GM19035 (cell line): ENCODE data around the gene CCM2.
"Not testable (repeated sequence)": the region's sequence is repeated elsewhere in the genome, so short reads cannot be mapped to it uniquely, and the experiment has no call there.

Experiments
- ATAC-seq: cut with Tn5 transposase; IDR thresholded peaks from one replicate; pipeline ENCODE4 v1.9.1; 2021; ENCODE audit not compliant: unreplicated experiment

Gene CCM2

DNA sequence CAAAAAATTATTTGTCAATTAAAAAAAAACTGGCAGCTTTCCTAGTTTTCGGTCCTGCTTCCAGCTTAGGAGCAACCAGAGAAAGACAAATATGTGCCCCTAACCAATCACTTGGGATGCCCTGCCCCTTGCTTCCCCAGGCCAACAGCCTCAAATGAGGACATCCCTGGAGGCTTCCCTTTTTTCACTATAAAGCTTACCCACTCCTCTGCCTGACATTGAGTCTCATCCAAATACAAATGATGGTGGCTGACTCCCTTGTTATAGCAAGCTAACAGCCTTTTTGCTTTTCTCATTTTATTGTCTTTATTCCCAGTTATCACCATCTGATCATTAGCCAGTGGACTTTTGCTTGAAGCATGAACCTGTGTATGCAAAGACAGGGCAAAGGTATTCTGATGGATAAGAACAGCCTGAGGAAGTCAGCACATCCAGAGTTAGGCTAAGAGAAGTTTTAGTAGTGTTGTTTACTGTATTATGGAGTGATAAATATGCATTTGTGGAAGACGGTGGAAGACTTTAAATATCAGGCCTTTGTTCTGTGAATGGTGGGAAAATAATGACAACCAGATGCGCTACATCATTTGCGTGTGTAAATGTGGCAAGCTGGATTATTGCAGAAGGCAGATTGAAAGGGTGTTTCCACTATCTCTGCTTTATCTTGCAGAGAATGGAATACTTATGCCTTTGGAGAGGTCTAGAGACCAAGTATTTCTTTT is 1.7 kb upstream of the CCM2 start:
- ATAC-seq, result no peak

DNA sequence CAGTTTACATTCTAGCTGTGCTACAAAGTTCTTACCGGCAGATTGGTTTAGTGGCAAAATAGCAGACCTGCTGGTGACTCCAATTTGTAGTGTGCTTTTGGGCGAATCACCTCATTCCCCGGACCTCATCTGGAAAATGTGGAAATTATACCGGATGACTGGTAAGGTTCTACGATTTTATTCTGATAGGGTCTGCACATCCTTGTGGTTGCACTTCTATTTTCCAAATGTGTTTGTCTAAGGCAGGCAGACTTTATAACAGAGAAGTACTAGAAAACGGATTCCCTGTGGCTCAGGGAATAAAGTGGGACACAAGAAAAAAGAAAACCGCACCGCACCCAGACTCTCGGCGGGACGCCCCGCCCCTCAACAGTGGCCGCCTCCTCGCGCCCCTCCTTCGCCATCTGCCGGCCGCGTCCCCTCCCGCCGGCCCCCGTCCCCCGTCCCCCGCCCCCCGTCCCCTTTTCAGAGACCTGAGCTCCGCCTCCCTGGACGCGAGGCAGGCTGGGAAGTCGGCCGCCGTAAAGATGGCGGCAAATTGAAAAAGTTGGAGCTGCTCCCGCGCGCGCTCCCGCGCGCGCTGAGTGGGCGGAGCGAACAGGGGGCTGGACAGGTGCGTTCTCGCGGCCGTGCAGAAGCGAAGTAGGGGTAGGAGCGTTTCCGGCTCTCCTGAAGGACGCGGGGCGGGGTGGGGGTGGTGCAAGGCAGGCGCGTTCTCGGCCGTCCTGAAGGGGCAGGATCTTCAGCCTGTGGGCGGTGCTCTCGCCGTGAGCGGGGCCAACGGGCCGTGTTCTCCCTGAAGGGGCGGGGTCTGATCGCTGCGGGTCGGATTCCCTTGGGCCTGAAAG is 532 bp upstream of the CCM2 start:
- ATAC-seq, result peak; percentile 72

DNA sequence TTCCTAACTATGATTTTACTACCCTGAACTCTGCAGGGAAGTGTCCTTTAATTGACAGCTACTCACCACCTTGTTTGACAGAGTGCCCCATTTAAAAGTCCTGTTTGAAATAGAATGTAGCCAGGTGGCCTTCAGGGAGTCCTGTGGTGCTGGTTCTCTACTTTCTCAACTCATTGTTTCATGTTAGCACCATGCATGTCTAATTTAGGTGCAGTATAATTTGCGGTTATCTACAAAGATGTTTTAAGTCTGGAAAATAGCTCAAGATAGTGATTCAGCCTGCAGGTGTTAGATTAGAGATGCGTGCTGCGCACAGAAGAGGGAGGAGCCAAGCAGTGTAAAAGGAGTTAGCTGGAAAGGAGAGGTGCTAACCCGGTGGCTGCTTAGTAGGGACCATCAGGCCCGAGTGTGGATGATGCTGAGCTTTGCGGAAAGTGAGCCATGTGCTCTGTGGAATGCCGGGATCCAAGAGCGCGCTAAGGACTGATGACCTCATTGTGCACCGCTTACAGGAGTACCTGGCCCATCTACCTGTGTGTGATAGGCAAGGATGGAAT is 1.2 kb downstream of the CCM2 start:
- ATAC-seq, result no peak

DNA sequence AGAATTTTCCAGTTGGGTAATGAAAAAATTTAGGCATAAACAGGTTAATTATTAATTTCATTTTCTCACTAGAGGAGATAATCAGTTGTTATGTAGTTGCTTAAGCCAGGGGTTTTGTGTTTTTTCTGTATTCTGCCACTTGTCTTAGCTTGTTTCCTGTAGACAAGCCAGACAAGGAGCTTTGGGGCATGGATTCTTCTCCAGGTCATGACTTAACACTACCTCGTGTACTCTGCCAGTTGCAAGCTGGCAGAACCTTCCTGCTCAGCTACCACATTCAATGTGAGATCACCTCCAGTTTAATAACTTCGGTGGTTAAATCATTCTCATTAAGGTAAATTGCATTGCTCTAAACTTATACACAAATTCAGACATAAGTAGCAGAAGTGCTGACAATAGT is 1.8 kb downstream of the CCM2 start:
- ATAC-seq, result no peak

DNA sequence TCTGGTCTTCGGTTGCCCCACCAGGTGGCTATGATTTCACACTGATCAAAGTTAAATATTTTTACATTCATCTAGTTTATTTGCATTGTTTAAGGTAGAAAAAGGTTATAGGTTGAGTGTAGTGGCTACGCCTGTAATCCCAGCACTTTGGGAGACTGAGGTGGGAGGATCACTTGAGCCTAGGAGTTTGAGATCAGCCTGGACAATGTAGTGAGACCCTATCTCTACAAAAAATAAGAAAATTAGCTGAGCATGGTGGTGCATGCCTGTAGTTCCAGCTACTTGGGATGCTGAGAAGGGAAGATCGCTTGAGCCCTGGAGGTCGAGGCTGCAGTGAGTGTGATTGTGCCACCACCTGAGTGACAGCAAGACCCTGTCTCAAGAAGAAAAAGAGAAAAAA is 3.8 kb downstream of the CCM2 start:
- no peak for ATAC-seq

DNA sequence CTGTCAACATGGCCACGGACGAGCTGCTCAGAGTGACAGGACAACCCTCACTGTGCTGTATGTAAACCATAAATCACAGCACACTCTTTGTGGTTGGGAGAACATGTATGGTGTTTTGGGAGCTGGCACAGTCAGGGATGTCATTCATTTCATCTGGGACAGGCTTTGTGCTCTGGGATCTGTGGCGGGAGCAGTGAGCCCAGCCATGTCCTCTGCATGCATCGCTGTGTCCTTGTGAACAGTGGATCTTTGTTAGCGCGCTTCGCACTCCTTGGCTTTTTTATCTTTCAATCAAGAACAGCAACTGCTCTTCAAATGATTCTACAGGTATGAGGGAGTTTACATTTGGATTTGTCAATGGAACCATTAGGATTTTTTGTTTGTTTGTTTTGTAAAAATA is 7.1 kb downstream of the CCM2 start:
- ATAC-seq, result no peak

DNA sequence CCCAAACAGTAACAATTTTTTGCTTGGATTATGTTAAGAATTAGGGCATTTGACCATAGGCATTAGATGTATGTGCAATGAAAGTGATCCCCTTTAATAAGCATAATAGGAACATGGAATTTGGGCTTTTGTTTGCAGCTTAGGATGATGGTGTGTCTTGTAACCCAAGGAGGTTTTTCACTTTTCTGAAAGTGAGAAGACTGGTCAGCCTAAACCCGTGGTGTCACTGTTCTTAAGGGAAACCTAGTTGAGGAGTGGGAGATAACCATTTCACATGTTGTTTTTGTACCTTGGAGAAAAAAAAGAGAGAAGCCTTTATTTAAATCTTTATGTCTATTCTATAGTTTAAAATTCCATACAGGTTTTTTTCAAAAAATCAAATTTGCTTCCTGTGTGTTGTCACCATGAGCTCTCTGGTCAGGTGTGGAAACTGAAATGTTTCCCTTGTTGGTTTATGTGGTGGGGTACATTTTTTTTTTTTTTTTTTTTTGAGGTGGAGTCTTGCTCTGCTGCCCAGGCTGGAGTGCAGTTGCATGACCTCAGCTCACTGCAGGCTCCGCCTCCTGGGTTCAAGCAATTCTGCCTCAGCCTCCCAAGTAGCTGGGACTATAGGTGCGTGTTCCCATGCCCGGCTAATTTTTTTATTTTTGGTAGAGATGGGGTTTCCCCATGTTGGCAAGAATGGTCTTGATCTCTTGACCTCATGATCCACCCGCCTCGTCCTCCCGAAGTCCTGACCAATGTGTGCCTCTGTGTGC is 7.7 kb downstream of the CCM2 start:
- peak; percentile 69 for ATAC-seq

DNA sequence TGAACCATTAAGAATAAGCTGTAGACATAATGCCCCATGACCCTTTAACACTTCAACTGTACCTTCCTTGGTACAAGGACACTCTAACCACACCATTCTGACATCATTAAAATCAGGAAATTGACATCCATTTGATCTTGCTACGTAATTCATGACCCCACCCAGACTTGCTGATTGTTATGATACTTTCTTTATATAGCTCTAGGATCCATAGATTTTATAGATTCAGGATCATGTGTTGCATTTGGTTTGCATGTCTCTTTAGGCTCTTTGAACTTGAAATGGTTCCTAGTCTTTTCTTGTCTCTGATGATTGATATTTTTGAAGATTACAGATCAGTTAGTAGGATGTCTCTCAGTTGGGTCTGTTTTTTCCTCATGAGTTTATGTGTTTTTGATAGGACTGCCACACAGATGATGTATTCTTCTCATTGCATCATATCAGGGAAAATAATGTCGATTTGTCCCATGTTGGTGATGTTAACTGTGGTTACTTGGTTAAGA is 13.5 kb downstream of the CCM2 start:
- no peak for ATAC-seq

DNA sequence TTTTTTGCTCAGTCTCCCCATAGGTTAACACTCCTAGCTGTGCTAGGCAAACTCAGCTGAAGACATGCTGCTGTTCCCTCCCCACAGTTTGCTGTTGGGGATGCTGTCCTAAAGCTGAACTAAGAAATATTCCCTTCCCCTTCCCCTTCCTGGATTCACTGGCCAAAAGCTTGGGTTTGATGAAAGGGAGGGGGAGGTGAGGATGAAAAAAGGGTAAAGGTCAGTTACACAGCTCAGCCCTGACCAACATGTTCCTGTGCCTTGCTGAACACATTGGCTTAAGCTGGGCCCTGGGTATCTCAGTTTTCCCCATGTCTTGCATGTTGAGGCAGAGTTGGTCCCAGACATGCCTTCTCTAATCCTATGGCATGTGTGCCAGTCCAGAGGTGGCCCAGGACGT is 15.3 kb downstream of the CCM2 start:
- no peak for ATAC-seq

DNA sequence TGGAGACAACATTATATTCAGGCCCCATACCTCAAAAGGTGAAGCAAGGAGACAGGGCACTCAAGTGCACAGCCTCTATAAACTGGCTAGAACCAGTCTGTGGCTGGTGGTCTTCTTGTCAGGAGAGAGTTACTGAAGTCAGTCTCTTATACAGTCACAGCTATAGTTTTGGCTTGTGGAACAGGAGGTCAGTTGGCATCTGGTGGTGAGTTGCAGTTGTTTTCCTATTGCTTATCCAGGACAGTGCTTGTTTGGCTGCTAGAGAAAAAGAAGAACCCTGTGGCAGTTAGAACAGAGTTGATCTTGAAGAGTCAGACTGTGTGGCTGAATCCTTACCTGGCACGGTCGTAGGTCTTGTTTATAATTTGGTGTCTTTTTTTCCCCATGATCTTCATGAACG is 17.3 kb downstream of the CCM2 start:
- ATAC-seq, result no peak

DNA sequence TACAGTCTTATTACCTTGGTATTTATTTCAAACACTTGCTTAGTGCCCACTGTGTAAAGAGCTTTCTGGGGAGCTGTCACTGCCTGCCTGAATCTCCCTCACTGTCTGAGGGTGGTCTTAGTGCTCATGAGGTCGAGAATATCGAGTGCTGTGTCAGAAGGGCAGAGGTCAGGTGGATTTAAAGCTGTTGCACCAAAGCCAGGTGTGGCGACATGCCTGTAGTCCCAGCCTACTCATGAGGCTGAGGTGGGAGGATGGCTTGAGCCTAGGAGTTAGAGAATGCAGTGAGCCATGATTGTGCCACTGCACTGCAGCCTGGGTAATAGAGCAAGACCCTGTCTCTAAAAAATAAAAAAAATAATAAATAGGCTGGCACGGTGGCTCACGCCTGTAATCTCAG is 20.9 kb downstream of the CCM2 start:
- no peak for ATAC-seq

DNA sequence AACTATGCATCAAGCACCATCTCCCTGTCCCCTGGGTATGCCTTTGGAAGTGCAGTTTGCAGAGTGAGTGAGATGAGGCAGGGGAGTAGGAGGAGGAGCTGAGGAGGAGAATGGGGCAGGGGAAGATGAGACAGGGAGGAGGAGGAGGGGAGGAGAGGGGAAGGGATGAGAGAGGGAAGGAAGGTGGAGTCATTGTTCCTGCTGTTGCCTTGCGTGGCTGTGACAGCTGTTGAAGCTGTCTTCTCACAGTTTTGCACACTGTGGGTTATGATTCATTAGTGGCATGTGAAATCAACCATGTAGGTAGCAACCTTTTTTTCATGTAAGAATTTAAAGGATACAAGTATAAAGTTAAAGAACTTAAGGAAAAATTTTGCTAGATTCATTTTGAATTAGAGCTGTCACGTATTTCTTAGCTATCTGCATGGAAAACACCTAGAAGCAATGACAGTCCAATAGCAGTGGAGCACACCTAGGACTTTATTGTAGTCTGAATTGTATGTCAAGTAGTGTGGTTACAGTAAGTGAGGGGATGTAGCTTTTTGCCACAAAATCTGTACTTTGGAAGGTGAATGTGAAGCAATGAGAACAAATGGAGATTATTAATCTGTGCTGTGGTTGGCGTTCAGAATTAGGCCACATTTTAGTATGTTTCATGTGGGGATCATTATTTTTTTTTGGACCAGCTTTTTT is 21.7 kb downstream of the CCM2 start:
- no peak for ATAC-seq

DNA sequence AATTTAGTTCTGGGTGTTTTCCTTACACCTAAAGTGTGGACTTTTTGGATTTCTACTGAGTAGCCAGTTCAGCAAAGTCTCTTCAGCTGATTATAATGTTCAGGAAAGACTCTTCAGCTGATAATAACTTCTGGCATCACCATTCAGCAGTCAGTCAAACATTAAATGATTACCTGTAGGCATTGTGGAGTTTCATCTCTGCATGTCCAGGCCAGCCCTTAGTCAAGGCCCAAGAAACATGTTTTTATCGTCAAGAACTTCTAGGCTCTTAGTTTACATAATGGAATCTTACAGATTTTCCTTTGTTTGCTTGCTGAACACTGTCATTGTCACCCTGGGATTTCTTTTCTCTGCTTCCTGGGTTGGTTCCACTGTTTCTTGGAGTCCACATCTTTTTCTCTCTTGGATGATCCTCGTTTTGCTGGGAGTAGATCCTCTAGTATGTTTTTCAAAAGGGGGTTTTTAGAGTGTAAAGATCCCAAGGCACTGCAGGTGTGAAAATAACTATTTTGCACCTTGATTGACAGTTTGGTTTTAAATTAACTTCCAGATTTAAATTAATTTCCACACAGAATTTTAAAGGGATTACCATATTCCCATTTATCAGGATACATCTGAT is 24.2 kb downstream of the CCM2 start:
- no peak for ATAC-seq

DNA sequence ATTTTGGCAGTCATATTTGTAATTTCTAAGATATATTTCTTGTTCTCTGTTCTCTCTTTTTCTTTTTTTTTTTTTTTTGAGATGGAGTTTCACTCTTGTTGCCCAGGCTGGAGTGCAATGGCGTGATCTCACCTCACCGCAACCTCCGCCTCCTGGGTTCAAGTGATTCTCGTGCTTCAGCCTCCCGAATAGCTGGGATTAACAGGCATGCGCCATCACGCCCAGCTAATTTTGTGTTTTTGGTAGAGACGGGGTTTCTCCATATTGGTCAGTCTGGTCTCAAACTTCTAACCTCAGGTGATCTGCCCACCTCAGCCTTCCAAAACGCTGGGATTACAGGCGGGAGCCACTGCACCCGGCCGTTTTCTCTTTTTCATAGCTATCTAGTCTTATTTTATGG is 25.5 kb downstream of the CCM2 start:
- not testable (repeated sequence) for ATAC-seq

DNA sequence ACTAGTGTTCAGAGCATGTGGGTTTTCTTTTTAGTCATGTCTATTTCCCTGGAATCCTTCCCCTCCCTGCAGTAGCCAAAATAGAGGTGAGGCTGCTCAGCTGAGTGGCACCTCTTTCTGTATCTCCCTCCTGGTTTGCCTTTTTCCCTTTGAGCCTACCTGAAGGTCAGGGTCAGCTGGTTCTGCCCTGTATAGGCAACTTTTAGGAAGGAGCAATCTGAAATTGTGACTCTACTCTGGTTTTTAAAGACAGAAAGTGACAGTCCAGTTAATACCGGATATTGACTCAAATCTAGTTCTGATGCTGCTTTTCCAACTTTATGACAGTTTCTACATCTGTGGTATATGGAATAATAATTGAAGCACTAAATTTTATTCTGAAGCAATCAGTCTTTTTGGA is 26.0 kb downstream of the CCM2 start:
- no peak for ATAC-seq

DNA sequence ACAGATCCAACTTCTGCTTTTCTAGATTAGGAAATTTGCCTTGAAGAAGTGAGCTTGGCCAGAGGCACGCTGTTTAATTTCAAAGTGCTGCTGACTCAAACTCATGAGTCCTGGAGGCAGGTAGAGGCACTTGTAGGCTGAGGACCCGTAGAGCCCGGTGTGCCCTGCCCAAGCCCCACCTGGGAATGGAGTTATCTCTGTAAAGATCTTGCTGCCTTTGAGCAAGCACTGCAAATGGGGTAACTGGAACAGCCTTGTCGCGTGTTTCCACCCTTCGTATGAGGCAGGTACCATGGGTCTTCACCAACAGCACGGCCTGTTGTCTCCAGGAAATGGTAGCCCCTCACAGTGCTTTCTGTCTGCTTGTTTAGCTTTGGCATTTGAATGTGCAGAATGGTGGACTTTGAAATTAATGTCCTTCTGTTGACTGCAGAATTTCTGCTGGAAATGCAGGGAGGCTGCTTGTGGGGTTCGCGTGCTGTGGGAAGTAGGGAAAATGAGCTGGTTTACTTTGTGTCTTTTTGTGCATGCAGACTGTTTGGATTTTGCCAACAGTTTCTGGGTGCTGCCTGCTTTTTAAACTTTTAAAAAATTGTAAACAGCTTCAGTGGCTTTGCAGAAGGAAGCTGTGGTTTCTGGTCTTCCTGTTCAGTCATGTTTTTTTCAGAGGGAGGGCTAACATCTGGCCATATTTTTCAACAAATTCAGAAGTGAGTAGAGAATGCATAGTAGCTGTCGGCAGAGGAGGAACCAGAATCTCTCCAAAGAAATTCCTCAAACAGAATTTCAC is 27.2 kb downstream of the CCM2 start:
- ATAC-seq, result peak; percentile 53

DNA sequence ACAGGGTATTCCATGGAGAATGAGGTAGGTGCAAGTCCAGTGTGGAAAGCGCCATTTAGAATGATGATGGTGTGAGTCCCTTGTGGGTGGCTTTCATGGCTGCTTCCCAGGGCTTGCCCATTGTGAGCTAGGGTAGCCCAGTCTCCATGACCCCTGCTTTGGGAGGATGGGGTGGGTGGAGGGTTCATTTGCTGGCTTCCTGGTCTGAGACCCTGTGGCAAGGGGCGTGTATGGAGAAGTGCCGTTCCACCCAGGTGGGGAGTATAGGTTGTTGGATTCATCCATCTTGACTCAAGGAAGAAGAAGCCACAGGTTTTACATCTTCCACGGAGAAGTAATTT is 27.7 kb downstream of the CCM2 start:
- ATAC-seq, result peak; percentile 22

DNA sequence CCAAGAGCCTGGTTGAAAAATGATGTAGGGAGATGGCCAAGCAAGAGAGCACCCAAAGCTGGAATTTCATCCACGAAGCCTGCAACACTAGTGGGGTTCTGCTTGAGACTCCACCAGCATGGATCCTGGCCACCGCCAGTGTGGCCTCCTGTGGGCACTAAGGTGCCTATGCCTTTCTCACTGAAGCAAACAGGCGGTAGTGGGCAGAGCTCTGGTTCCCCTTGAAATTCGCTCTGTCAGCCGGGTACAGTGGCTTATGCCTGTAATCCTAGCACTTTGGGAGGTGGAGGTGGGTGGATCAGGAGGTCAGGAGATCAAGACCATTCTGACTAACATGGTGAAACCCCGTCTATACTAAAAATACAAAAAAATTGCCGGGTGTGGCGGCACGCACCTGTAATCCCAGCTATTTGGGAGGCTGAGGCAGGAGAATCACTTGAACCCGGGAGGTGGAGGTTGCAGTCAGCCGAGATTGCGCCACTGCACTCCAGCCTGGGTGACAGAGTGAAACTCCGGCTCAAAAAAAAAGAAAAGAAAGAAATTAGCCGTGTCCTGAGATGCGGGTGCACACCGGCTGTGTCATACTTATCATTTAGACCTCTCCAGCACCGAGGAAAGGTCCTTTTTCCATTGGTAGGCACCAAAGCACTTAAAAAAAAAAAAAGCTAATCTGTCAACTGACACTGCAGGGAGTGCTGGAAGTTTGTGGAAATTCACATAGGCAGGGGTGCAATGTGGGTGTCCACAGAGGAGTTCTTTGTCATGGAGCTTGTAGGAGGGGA is 28.3 kb downstream of the CCM2 start:
- ATAC-seq, result no peak

DNA sequence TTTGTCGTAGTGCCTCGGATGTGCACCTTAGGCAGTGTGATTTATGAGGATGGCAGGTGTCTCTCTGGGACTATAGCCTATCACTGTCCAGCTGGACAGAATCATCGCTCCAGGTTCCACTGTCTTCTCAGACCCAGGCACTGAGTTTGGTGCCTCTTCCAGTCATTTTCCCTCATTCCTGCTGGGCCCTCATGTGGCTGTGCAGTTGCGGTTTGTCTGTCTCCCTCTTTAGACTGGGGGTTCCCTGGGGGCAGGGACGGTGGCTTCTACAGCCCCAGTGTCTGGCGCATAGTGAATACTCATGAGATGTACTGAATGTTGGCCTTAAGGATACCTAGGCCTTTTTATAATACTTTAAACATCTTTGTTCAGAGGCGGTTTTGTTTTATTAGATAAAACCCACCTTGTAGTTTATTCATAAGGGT is 28.9 kb downstream of the CCM2 start:
- ATAC-seq, result no peak
